ENCODE measurements around the gene RPAP3.

RPAP3 gene

DNA sequence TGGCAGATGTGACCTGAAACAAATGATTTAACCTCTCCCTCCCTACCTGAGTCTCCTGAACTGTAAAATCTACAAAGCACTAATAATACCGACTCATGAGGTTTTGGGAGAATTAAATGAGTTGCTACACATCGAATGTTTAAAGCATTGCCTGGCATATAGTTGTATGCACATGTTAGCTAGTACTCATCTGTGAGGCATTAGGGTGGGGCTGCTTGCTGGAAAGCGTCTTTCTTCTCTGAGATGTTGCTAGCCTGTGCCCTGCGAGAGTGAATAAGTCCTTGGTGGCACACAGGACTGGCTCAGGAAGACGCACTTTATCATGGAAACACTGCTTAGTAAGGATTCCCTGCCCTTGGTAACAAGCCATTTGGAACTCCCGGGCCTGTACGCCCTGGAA is 46.7 kb upstream of the RPAP3 start:
- Histone ChIP-seq H3K4me3 (ENCODE audit: low read depth, low read length) (no peak overlapping the region), H3K27me3 (ENCODE audit: control insufficient read depth, insufficient read depth, low read length) (no peaks in the 10 kb centered on the region), H3K4me1 (peaks cover 57% of the 10 kb centered on the region), H3K27ac (peak overlapping the region; percentile 94), H3K4me2 (ENCODE audit: low read length) (no peak overlapping the region), H3K36me3 (ENCODE audit: control insufficient read depth, insufficient read depth, low read length) (no peaks in the 10 kb centered on the region), H2AFZ (no peak overlapping the region), H3K79me2 (peaks cover 33% of the 10 kb centered on the region), H3K9me3 (ENCODE audit: control insufficient read depth, low read length) (no peaks in the 10 kb centered on the region), H3K9ac (no peak overlapping the region)
- TF ChIP-seq, protein P1, sequence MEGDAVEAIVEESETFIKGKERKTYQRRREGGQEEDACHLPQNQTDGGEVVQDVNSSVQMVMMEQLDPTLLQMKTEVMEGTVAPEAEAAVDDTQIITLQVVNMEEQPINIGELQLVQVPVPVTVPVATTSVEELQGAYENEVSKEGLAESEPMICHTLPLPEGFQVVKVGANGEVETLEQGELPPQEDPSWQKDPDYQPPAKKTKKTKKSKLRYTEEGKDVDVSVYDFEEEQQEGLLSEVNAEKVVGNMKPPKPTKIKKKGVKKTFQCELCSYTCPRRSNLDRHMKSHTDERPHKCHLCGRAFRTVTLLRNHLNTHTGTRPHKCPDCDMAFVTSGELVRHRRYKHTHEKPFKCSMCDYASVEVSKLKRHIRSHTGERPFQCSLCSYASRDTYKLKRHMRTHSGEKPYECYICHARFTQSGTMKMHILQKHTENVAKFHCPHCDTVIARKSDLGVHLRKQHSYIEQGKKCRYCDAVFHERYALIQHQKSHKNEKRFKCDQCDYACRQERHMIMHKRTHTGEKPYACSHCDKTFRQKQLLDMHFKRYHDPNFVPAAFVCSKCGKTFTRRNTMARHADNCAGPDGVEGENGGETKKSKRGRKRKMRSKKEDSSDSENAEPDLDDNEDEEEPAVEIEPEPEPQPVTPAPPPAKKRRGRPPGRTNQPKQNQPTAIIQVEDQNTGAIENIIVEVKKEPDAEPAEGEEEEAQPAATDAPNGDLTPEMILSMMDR (IDR thresholded peaks at IDR 0.05) = no peak

DNA sequence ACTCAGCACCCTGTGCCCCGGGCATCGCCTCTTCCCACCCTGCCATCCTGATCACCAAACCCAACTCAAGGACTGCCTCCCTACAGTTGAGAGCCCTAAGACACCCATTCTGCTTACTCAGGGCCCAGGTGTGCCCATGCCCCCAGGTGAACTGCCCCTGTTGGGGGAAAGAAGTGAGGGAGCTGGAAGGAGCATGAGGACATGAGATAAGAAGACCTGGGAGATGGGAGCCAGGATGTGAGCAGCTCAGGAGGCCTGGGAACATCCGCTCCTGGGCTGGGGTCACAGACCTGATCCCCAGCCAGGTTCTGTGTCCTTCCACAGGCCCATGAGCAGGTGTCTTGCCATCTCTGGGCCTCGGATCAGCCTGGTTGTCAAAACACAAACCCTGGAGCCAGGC is 46.3 kb upstream of the RPAP3 start:
- H3K4me2 ChIP-seq (ENCODE audit: low read length) = no peak overlapping the region
- H3K9me3 ChIP-seq (ENCODE audit: control insufficient read depth, low read length) = no peaks in the 10 kb centered on the region
- TF ChIP-seq, protein P1 (IDR thresholded peaks at IDR 0.05) = no peak
- no peak overlapping the region for H3K4me3 ChIP-seq (ENCODE audit: low read depth, low read length)
- no peak overlapping the region for H3K27ac ChIP-seq
- H3K36me3 ChIP-seq (ENCODE audit: control insufficient read depth, insufficient read depth, low read length) = no peaks in the 10 kb centered on the region
- H3K4me1 ChIP-seq = peaks cover 55% of the 10 kb centered on the region
- H3K79me2 ChIP-seq = peaks cover 30% of the 10 kb centered on the region
- H3K27me3 ChIP-seq (ENCODE audit: control insufficient read depth, insufficient read depth, low read length) = no peaks in the 10 kb centered on the region
- H3K9ac ChIP-seq = no peak overlapping the region
- no peak overlapping the region for H2AFZ ChIP-seq

DNA sequence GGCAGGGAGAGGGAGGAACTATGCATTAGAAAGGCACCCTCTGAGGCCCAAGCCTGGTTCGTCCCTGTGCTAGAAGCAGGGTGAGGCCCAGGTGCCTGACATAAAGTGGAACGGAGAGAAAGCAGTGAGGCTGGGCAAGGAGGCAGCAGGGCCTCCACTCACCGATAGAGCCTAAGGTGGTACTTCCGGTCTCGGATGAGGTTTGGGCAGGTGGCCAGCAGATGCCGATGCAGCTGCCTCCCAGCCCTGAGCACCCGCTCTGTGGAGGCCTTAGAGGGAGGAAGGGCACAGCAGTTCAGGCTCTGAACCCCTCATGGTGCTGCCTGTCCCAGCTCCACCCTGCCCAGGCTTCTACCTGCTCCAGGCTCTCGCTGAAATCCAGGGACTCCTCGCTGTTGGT is 45.7 kb upstream of the RPAP3 start:
- TF ChIP-seq, protein P1 (IDR thresholded peaks at IDR 0.05) = no peak
- H3K4me3 ChIP-seq (ENCODE audit: low read depth, low read length) = no peak overlapping the region
- no peak overlapping the region for H2AFZ ChIP-seq
- H3K4me2 ChIP-seq (ENCODE audit: low read length) = no peak overlapping the region
- no peaks in the 10 kb centered on the region for H3K27me3 ChIP-seq (ENCODE audit: control insufficient read depth, insufficient read depth, low read length)
- H3K9ac ChIP-seq = no peak overlapping the region
- peaks cover 29% of the 10 kb centered on the region for H3K79me2 ChIP-seq
- H3K4me1 ChIP-seq = peaks cover 51% of the 10 kb centered on the region
- H3K27ac ChIP-seq = no peak overlapping the region
- H3K9me3 ChIP-seq (ENCODE audit: control insufficient read depth, low read length) = no peaks in the 10 kb centered on the region
- H3K36me3 ChIP-seq (ENCODE audit: control insufficient read depth, insufficient read depth, low read length) = no peaks in the 10 kb centered on the region

- Histone ChIP-seq H3K27me3 (ENCODE audit: control insufficient read depth, insufficient read depth, low read length) (no peaks in the 10 kb centered on the region), H3K4me3 (ENCODE audit: low read depth, low read length) (no peak overlapping the region), H3K27ac (no peak overlapping the region), H3K4me1 (peaks cover 51% of the 10 kb centered on the region), H3K4me2 (ENCODE audit: low read length) (no peak overlapping the region), H3K79me2 (peaks cover 24% of the 10 kb centered on the region), H3K9ac (no peak overlapping the region), H2AFZ (no peak overlapping the region), H3K9me3 (ENCODE audit: control insufficient read depth, low read length) (no peaks in the 10 kb centered on the region), H3K36me3 (ENCODE audit: control insufficient read depth, insufficient read depth, low read length) (no peaks in the 10 kb centered on the region)
- TF ChIP-seq, protein P1 (IDR thresholded peaks at IDR 0.05) = no peak
Measured at GRCh38 chr12:47750916-47751470, 45.2 kb upstream of the RPAP3 start.

- TF ChIP-seq, protein P1 (IDR thresholded peaks at IDR 0.05) = no peak
- Histone ChIP-seq H3K79me2 (peaks cover 17% of the 10 kb centered on the region), H3K9ac (no peak overlapping the region), H3K27me3 (ENCODE audit: control insufficient read depth, insufficient read depth, low read length) (no peaks in the 10 kb centered on the region), H3K4me2 (ENCODE audit: low read length) (no peak overlapping the region), H2AFZ (no peak overlapping the region), H3K36me3 (ENCODE audit: control insufficient read depth, insufficient read depth, low read length) (no peaks in the 10 kb centered on the region), H3K4me1 (peaks cover 51% of the 10 kb centered on the region), H3K9me3 (ENCODE audit: control insufficient read depth, low read length) (no peaks in the 10 kb centered on the region), H3K4me3 (ENCODE audit: low read depth, low read length) (no peak overlapping the region), H3K27ac (no peak overlapping the region)
Measured at GRCh38 chr12:47750229-47750798, 44.5 kb upstream of the RPAP3 start.
